Activated T-cell treated with anti-CD3 and anti-CD28 coated beads, Interleukin-2, amount 50 U/mL, for 4 hours (primary cell): ENCODE data around the gene CRIM1. TPM values are rescaled to one million over a fixed set of nuclear protein-coding genes. Genes with fewer than 3 reads are reported as not detected.

Experiments used
- ATAC-seq, 2 donors: fragments of 200-7000 bp; cut with Tn5 transposase; one replicate each; pipeline ENCODE4 v1.10.0; 2021
- DNase-seq: peaks from one replicate; pipeline ENCODE4 v3.0.0-alpha.2; 2020
- H3K27me3 Mint-ChIP-seq: one replicate; pipeline ENCODE4 v1.8.0; 2021; ENCODE audit warnings: low read depth, mixed read lengths
- H3K36me3 Mint-ChIP-seq: one replicate; pipeline ENCODE4 v1.8.0; 2022; ENCODE audit warnings: mixed read lengths; ENCODE audit not compliant: insufficient read depth
- H3K4me1 Mint-ChIP-seq: one replicate; pipeline ENCODE4 v1.8.0; 2021; ENCODE audit warnings: low read depth, mixed read lengths
- H3K4me3 Mint-ChIP-seq: one replicate; pipeline ENCODE4 v1.8.0; 2021; ENCODE audit warnings: mild to moderate bottlenecking, moderate library complexity, mixed read lengths
- H3K9me3 Mint-ChIP-seq: one replicate; pipeline ENCODE4 v1.8.0; 2021; ENCODE audit warnings: mixed read lengths
- total RNA-seq, 3 donors: library from RNA; stranded (reverse); gene quantifications; one replicate each; pipeline ENCODE4 v1.2.1, GENCODE V29; 2021

CRIM1 gene
- total RNA-seq, 3 donors from 2014 or later = 17.9 to 23.8 (median 22.9) TPM

- Mint-ChIP-seq H3K9me3 (no peaks in the 10 kb centered on the region), H3K4me1 (peaks cover 8% of the 10 kb centered on the region), H3K4me3 (no peak overlapping the region), H3K27me3 (no peaks in the 10 kb centered on the region), H3K36me3 (no peaks in the 10 kb centered on the region)
- DNase-seq (no peak), ATAC-seq (no peak)
Measured at GRCh38 chr2:36389091-36389564, 33.5 kb downstream of the CRIM1 start.

- DNase-seq = no peak
- H3K4me3 Mint-ChIP-seq = no peak overlapping the region
- no peak for ATAC-seq
- no peaks in the 10 kb centered on the region for H3K36me3 Mint-ChIP-seq
- H3K9me3 Mint-ChIP-seq = no peaks in the 10 kb centered on the region
- peaks cover 8% of the 10 kb centered on the region for H3K4me1 Mint-ChIP-seq
- H3K27me3 Mint-ChIP-seq = no peaks in the 10 kb centered on the region
Measured at GRCh38 chr2:36389577-36389976, 34.0 kb downstream of the CRIM1 start.

GRCh38 chr2:36392571-36393255, 37.1 kb downstream of the CRIM1 start:
- Mint-ChIP-seq H3K9me3 (no peaks in the 10 kb centered on the region), H3K36me3 (no peaks in the 10 kb centered on the region), H3K27me3 (no peaks in the 10 kb centered on the region), H3K4me3 (no peak overlapping the region), H3K4me1 (peaks cover 2% of the 10 kb centered on the region)
- DNase-seq = no peak
- ATAC-seq = no peak

GRCh38 chr2:36393738-36394256, 38.2 kb downstream of the CRIM1 start:
- no peaks in the 10 kb centered on the region for H3K4me1 Mint-ChIP-seq
- no peak for DNase-seq
- H3K4me3 Mint-ChIP-seq = no peak overlapping the region
- no peaks in the 10 kb centered on the region for H3K9me3 Mint-ChIP-seq
- no peaks in the 10 kb centered on the region for H3K36me3 Mint-ChIP-seq
- ATAC-seq = no peak
- no peaks in the 10 kb centered on the region for H3K27me3 Mint-ChIP-seq

- ATAC-seq (no peak), DNase-seq (no peak)
- Mint-ChIP-seq H3K27me3 (no peaks in the 10 kb centered on the region), H3K4me3 (no peak overlapping the region), H3K9me3 (no peaks in the 10 kb centered on the region), H3K36me3 (no peaks in the 10 kb centered on the region), H3K4me1 (no peaks in the 10 kb centered on the region)
Measured at GRCh38 chr2:36394804-36395203, 39.2 kb downstream of the CRIM1 start.

DNA sequence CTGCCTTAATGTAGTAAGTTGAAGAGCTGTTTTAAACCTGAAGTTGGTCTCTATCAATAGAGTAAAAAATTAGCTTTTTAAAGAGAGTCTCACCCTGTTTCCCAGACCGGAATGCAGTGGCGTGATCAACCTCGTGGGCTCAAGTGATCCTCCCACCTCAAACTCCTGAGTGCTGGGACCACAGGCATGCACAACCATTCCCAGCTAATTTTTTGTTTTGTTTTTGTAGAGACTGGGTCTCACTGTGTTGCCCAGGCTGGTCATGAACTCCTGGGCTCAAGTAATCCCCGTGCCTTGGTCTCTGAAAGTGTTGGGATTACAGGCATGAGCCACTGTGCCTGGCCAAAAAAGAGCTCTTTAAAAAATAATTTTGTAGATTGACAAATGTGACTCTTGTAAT, 40.3 kb downstream of the CRIM1 start:
- no peaks in the 10 kb centered on the region for H3K27me3 Mint-ChIP-seq
- DNase-seq (no peak), ATAC-seq (no peak)
- H3K4me3 Mint-ChIP-seq = no peak overlapping the region
- H3K4me1 Mint-ChIP-seq = no peaks in the 10 kb centered on the region
- no peaks in the 10 kb centered on the region for H3K9me3 Mint-ChIP-seq
- H3K36me3 Mint-ChIP-seq = no peaks in the 10 kb centered on the region

DNA sequence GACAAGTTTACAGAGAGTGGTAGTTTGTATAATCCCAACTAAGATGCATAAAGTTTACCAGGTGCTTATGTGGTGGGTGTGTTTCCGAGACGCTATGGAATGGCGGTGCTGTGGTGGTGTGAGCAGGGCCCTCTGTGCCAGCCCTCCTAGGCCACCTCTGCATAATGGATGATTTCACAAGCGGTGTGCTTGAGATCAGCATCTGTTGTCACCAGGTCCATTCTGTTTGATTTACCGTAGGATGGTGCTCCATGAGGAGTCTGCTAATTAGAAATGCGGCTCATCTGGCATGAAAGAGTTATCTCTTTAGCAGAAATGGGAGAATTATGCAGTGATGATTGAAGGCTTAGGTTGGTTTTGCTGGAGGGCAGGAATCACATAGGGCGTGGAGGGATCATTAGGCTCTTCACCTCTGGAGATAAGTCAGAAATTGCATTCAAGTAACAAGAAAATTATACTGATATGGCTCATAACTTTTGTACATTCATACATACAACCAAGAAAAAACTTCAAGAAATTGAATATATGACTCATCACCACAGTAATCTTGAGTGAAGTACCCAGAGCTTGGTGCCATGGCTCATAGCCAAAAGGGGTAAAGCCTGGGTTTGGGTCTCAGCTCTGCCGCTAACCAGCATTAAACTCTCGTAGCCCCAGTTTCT, 41.4 kb downstream of the CRIM1 start:
- Mint-ChIP-seq H3K27me3 (no peaks in the 10 kb centered on the region), H3K4me3 (no peak overlapping the region)
- ATAC-seq = no peak

DNA sequence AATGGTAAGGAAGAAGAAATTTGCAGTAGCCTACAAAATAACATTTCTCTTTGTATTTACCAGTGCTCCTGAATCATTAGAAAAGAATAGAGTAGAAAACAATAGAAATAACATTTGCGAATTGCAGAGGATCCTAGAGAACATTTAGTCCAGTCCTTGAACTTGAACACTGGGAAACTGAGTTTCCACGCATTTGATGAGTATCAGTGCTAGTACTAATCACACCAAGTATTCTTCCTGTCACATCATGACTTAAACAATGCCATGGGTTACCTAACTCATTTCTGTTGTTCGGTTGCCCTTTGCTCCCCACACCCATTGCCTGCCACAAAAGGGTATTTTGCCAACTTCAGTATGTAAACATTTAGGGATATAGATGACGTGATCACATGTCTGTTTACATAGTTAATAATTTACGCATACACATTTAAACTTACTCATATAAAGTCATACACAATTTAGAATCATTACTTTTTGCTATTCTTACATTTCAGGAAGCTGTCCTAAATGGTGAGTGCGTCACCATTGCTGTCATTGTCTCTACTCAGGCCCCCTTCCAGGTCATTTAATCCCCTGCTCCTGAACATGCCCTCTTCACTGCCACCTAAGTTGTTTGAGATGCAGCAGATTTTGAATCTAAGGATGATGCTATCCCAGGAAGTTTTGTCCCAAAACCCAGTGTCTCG, 42.3 kb downstream of the CRIM1 start:
- H3K36me3 Mint-ChIP-seq = no peaks in the 10 kb centered on the region
- no peak for ATAC-seq
- H3K4me1 Mint-ChIP-seq = no peaks in the 10 kb centered on the region
- H3K4me3 Mint-ChIP-seq = no peak overlapping the region
- no peak for DNase-seq
- no peaks in the 10 kb centered on the region for H3K9me3 Mint-ChIP-seq
- H3K27me3 Mint-ChIP-seq = no peaks in the 10 kb centered on the region

More for the DNA sequence above, 41.4 kb downstream of the CRIM1 start:
- H3K4me1 Mint-ChIP-seq = no peaks in the 10 kb centered on the region
- no peak for DNase-seq
- H3K9me3 Mint-ChIP-seq = no peaks in the 10 kb centered on the region
- H3K36me3 Mint-ChIP-seq = no peaks in the 10 kb centered on the region

DNA sequence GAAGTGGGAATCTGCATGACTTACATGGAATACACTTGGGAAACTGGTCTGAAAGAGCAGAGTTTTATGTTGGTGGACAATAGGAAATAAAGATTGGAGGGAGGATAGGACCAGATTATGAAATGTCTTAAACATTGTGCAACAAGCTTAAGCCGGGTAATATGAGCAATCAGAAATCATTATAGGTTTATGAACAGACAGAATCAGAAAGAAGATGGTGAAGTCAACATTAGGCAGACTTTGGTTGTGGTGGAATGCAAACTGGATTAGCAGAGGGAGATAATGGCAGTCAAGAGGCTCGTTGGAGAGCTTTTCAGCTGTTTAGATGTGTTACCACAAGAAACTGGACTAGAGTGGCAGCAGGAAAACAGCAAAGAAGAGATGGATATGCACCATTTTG, 43.5 kb downstream of the CRIM1 start:
- H3K4me1 Mint-ChIP-seq = no peaks in the 10 kb centered on the region
- no peak for DNase-seq

DNA sequence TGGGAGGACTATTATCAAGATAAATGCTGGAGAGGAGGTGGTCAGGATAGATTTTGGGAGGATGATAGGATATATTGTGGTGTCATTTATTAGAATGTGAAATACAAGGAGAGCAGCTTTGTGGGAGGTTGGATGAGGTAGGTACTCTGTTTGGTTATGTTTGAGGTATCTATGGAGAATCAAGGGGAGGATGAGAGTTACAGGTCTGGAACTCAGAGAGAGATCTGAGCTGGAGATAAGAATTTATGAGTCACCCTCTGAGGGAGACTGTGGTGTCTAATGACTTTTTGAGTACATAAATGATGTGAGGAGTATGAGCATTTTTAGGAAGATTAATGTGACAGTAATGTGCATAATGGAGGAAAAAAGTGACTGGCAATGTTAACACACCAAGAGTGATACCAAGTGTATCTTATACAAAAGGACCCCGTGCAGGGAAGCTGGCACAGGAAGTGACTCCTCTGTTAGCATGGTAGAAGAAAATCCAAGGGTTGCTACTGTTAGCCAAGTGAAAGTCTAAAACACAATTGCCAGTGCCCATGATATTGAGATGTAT, 48.2 kb downstream of the CRIM1 start:
- H3K27me3 Mint-ChIP-seq = no peaks in the 10 kb centered on the region
- ATAC-seq (peak; percentile 86 to 90), DNase-seq (no peak)
- no peaks in the 10 kb centered on the region for H3K36me3 Mint-ChIP-seq
- no peak overlapping the region for H3K4me3 Mint-ChIP-seq
- no peaks in the 10 kb centered on the region for H3K4me1 Mint-ChIP-seq
- no peaks in the 10 kb centered on the region for H3K9me3 Mint-ChIP-seq

More for the DNA sequence above, 43.5 kb downstream of the CRIM1 start:
- Mint-ChIP-seq H3K36me3 (no peaks in the 10 kb centered on the region), H3K27me3 (no peaks in the 10 kb centered on the region), H3K4me3 (no peak overlapping the region), H3K9me3 (no peaks in the 10 kb centered on the region)
- no peak for ATAC-seq

GRCh38 chr2:36404318-36404717, 48.7 kb downstream of the CRIM1 start:
- Mint-ChIP-seq H3K36me3 (no peaks in the 10 kb centered on the region), H3K27me3 (no peaks in the 10 kb centered on the region)
- ATAC-seq = no peak

DNA sequence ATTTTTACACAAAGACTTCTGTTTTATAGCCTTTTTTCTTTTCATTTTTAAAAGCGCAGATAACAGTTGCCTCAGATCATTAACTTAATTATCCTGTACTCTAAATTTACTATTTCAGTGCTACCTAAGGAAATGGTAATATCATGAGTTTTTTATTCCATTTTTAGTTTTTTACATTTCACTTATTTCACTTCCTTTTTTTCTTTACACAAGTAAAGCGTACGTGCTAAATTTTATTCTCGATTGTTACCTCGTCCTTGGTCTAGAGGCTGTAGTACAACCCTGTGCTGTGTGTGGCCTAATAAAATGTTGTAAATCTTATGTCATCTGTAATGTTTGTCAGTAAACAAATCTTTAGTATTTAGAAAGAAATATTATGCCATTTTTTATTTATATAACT, 49.2 kb downstream of the CRIM1 start:
- DNase-seq = no peak
- H3K9me3 Mint-ChIP-seq = no peaks in the 10 kb centered on the region
- no peaks in the 10 kb centered on the region for H3K27me3 Mint-ChIP-seq
- ATAC-seq = no peak
- no peaks in the 10 kb centered on the region for H3K36me3 Mint-ChIP-seq
- no peaks in the 10 kb centered on the region for H3K4me1 Mint-ChIP-seq
- no peak overlapping the region for H3K4me3 Mint-ChIP-seq

More at GRCh38 chr2:36404318-36404717, 48.7 kb downstream of the CRIM1 start:
- H3K4me3 Mint-ChIP-seq = no peak overlapping the region
- H3K9me3 Mint-ChIP-seq = no peaks in the 10 kb centered on the region
- no peak for DNase-seq
- H3K4me1 Mint-ChIP-seq = no peaks in the 10 kb centered on the region

DNA sequence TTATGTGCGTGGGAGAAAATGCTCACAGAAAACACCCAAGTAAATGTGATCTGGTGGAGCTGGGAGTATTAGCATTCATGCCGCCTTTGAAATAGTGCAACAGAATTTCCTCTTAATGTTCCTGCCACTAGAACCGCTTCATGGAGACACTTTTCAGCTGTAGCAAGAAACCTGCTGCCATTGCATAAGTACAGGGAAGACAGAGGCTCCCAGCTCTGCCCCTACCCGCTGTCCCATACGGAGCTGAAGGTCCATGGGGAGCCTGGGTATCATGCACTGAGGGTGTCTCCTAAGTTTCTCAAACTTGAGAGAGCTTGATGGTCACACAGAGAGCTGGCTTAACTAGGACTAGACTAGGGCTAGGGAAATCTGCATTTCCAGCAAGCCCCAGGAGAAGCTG, 49.6 kb downstream of the CRIM1 start:
- no peaks in the 10 kb centered on the region for H3K27me3 Mint-ChIP-seq
- ATAC-seq = no peak
- no peaks in the 10 kb centered on the region for H3K4me1 Mint-ChIP-seq
- no peak for DNase-seq
- H3K9me3 Mint-ChIP-seq = no peaks in the 10 kb centered on the region
- H3K4me3 Mint-ChIP-seq = no peak overlapping the region
- H3K36me3 Mint-ChIP-seq = no peaks in the 10 kb centered on the region

- Mint-ChIP-seq H3K4me3 (no peak overlapping the region), H3K36me3 (no peaks in the 10 kb centered on the region), H3K9me3 (no peaks in the 10 kb centered on the region), H3K4me1 (no peaks in the 10 kb centered on the region), H3K27me3 (no peaks in the 10 kb centered on the region)
- ATAC-seq = no peak
- DNase-seq = no peak
Measured at GRCh38 chr2:36406296-36406695, 50.7 kb downstream of the CRIM1 start.
